ENCODE data around the gene ARF3. TPM values are rescaled to one million over a fixed set of nuclear protein-coding genes. Genes with fewer than 3 reads are reported as not detected.

The ARF3 gene
- total RNA-seq, 4 donors from 2014 or later, result 65.1 to 89.3 (median 80.1) TPM

GRCh38 chr12:48965298-48965838, 8.1 kb upstream of the ARF3 start:
- intact Hi-C loops (cut with DNase I; ENCODE audit: low total_unique reads), result no loop called here
- TF ChIP-seq CTCF (IDR thresholded peaks at IDR 0.05) (no peak), POLR2A (IDR thresholded peaks at IDR 0.05) (no peak)

DNA sequence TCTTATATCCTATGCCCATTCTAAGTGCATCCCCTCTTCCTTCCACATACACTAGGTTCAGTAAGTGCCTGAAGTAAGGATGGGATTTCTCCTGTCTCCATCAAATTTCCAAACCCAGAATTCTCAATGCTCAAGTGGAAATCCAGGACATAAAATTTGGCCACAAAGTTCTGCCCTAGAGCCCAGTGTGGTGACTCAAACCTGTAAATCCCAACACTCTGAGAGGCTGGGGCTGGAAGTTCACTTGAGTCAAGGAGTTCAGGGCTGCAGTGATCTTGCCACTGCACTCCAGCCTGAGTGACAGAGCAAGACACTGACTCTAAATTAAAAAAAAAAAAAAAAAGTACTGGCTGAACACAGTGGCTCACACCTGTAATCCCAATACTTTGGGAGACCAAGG, 4.5 kb upstream of the ARF3 start:
- TF ChIP-seq CTCF (IDR thresholded peaks at IDR 0.05) (no peak), POLR2A (IDR thresholded peaks at IDR 0.05) (no peak)
- no peak for DNase-seq (ENCODE audit: low spot score in 2 of 2)
- no peak overlapping the region for H3K4me3 ChIP-seq (ENCODE audit: low read depth, poor library complexity, severe bottlenecking)
- intact Hi-C loops (cut with DNase I; ENCODE audit: low total_unique reads), result no loop called here

More at GRCh38 chr12:48965298-48965838, 8.1 kb upstream of the ARF3 start:
- no peak overlapping the region for H3K4me3 ChIP-seq (ENCODE audit: low read depth, poor library complexity, severe bottlenecking)
- DNase-seq (ENCODE audit: low spot score in 2 of 2), result no peak

DNA sequence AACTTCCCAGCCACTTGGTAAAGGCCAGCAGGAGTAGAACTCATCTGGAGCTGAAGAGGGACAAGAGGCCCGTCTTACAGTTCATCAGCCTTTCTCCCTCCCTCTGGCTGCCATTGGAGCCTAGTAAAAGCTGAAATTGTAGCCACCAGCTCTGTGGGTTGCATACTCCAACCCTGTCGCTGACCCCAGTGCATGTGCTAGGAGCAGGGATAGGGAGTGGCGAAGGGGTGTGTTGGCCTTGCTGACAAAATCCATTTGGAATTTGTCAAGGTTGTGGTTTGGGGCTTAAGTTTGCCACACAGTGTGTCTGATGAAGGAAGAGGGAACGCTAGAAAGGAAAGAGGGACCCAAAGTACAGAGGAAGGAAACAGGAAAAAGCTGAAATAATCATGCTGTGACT, 4.0 kb upstream of the ARF3 start:
- WGBS, 2 donors, result 54 to 61% methylated on average over 4 of the region's 4 CpGs
- H3K4me3 ChIP-seq (ENCODE audit: low read depth, poor library complexity, severe bottlenecking), result no peak overlapping the region

DNA sequence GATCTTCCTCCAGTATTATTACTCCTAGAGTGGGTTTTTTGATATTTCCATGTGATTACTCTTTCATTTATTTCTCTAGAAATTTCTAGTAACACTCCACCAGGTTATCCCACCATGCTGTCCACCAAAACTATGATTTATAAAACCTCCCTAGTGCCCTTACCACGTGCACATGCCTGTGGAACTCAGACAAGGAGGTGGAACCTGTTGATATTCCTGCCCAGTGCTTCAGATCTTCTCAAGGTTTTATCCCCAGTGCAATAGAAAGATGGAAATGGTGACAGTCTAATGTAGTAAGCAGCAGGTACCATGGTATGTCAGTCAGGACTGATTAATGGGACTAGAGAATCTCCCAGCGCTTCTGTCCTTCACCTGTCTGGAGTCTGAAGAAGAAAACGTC, 3.5 kb upstream of the ARF3 start:
- no peak for TF ChIP-seq CTCF (IDR thresholded peaks at IDR 0.05)
- no peak for TF ChIP-seq POLR2A (IDR thresholded peaks at IDR 0.05)
- 62 to 72% methylated on average over 3 of the region's 3 CpGs for WGBS, 2 donors
- intact Hi-C loops (cut with DNase I; ENCODE audit: low total_unique reads), result no loop called here
- H3K4me3 ChIP-seq (ENCODE audit: low read depth, poor library complexity, severe bottlenecking), result no peak overlapping the region
- no peak for DNase-seq (ENCODE audit: low spot score in 2 of 2)

More for the DNA sequence above, 4.0 kb upstream of the ARF3 start:
- intact Hi-C loops (cut with DNase I; ENCODE audit: low total_unique reads), result no loop called here
- no peak for DNase-seq (ENCODE audit: low spot score in 2 of 2)
- no peak for TF ChIP-seq CTCF (IDR thresholded peaks at IDR 0.05)
- TF ChIP-seq POLR2A (IDR thresholded peaks at IDR 0.05), result no peak

GRCh38 chr12:48958049-48958388, 732 bp upstream of the ARF3 start:
- intact Hi-C loops (cut with DNase I; ENCODE audit: low total_unique reads), result no loop called here
- no peak for DNase-seq (ENCODE audit: low spot score in 2 of 2)
- WGBS, 2 donors, result 16 to 19% methylated on average over 3 of the region's 3 CpGs
- no peak overlapping the region for H3K4me3 ChIP-seq (ENCODE audit: low read depth, poor library complexity, severe bottlenecking)
- TF ChIP-seq CTCF (IDR thresholded peaks at IDR 0.05), result no peak
- no peak for TF ChIP-seq POLR2A (IDR thresholded peaks at IDR 0.05)

All from lower leg skin (tissue), 4 donors.